ENCODE measurements around the gene EPB41L4A.
"Not testable (repeated sequence)": the region's sequence is repeated elsewhere in the genome, so short reads cannot be mapped to it uniquely, and the experiment has no call there.

EPB41L4A gene

DNA sequence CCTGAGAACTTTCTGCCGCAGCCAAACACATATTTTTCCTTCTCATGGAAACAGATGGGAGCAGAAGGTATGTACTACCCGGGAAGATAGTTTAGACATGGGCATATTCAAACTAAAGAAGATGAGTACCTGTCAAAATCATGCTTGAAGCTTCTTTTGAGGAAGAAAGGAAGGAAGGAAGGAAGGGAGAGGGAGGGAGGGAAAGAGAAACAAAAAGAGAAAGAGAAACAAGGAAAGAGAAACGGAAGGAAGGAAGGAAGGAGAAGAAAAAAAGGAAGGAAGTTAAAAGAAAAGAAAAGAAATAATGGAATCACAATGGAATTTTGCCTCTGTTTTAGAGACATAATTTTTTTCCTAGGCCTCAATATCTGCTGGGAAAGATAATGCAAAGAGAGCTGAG, 34.6 kb downstream of the EPB41L4A start:
- H3K4me3 Mint-ChIP-seq: no peak overlapping the region
- no peak overlapping the region for H3K27ac Mint-ChIP-seq
- no peaks in the 10 kb centered on the region for H3K36me3 Mint-ChIP-seq
- H3K27me3 Mint-ChIP-seq: peaks cover 2% of the 10 kb centered on the region
- ATAC-seq: no peak
- H3K4me1 Mint-ChIP-seq: no peaks in the 10 kb centered on the region
- no peaks in the 10 kb centered on the region for H3K9me3 Mint-ChIP-seq

DNA sequence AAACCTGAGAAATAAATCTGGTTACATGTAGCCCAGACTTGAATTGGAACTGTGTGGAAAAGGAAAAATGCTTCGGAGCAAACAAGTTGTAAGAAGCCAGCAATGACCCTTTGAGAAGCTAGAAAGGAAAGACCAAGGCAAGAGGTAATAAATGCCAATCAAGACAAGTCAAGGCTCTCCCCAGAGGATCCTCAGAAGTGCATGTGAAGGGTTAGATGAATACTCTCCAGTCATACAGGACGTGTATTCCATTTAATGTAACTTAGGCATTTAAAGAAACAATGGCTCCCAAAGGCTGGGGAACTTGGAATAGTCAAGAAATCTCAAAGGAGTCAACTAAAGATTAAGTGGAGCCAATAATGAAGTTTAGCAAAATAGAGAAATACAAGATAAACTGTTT, 36.2 kb downstream of the EPB41L4A start:
- ATAC-seq: no peak
- H3K9me3 Mint-ChIP-seq: no peaks in the 10 kb centered on the region
- H3K27ac Mint-ChIP-seq: no peak overlapping the region
- no peaks in the 10 kb centered on the region for H3K4me1 Mint-ChIP-seq
- H3K4me3 Mint-ChIP-seq: no peak overlapping the region
- H3K36me3 Mint-ChIP-seq: no peaks in the 10 kb centered on the region
- H3K27me3 Mint-ChIP-seq: peaks cover 17% of the 10 kb centered on the region

DNA sequence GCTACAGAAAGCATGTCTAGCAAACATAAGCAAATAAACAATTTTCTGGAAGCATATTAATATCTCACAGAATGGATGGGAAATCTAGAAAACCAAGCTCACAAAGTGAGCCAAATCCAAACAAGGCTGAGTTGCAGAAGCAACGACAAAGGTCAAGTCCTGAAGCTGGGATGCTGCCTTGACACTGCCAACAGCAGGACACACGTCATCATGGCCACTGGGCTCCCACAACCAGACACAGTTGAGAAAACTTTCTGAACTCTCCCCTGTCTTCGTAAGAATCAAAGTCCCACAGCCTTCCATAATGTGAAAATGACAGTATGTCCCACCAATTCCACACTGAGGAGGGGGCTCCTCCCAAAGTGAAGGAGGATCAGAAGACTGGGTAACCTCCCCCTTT, 37.6 kb downstream of the EPB41L4A start:
- Mint-ChIP-seq H3K27me3 (peaks cover 22% of the 10 kb centered on the region), H3K4me3 (no peak overlapping the region), H3K36me3 (no peaks in the 10 kb centered on the region), H3K9me3 (no peaks in the 10 kb centered on the region), H3K4me1 (no peaks in the 10 kb centered on the region), H3K27ac (no peak overlapping the region)
- ATAC-seq: no peak

DNA sequence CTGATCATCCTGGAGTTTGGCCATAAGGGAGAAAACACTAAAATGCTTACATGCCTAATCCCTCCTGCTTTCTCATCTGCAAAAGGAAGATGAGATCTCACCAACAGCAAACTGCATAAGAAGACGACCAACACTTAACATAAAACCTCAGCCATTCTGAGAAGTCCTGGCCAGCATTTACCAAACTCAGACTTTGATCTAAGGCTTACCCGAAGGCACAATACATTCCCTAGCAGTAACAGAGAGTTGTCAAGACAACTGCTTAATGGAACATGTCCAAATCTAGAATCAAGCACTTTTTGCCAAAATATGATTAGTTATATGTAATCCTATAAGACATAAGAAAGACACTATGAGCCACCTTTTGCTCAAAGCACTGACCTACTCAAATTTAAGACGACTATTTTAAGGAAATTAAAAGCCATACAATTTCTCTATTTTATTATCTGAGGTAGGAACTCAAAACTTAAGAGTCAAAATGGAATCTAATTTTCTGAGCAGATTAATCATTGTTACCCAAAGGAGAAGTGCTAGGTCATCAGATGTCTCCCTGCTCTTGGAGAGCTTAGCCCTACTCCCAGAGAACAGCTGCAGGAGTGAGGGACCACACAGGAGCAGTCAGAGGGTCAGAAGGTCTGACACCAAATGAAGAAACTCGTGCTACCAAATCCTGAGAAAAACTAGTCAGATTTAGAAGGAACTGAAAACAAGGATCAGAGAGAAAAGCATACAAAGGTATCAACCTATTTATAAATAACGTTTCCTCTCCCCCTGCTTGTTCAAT, 39.3 kb downstream of the EPB41L4A start:
- H3K36me3 Mint-ChIP-seq: no peaks in the 10 kb centered on the region
- ATAC-seq: no peak
- no peak overlapping the region for H3K4me3 Mint-ChIP-seq
- no peaks in the 10 kb centered on the region for H3K4me1 Mint-ChIP-seq
- H3K27me3 Mint-ChIP-seq: peaks cover 39% of the 10 kb centered on the region
- no peak overlapping the region for H3K27ac Mint-ChIP-seq
- no peaks in the 10 kb centered on the region for H3K9me3 Mint-ChIP-seq

DNA sequence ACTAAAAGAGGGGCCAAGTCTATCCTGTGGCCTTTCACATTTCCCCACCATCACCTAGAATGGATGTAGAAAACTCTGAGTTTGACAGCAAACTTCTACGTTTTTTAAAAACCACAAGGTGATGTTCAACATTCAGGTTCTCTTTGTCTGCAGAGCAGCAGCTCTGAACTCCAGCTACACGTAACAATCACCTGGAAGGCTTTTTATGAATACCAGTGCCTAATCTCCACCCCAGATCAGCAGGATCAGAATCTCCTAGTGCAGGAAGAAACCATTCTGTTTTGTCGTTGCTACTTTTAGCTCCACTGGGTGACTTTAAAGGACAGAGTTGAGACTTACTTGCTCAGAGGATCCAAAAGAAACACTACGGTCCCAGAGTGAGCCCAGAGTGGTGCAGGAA, 44.3 kb downstream of the EPB41L4A start:
- Mint-ChIP-seq H3K4me1 (no peaks in the 10 kb centered on the region), H3K36me3 (no peaks in the 10 kb centered on the region), H3K4me3 (no peak overlapping the region), H3K9me3 (no peaks in the 10 kb centered on the region), H3K27me3 (peaks cover 58% of the 10 kb centered on the region), H3K27ac (no peak overlapping the region)
- no peak for ATAC-seq

DNA sequence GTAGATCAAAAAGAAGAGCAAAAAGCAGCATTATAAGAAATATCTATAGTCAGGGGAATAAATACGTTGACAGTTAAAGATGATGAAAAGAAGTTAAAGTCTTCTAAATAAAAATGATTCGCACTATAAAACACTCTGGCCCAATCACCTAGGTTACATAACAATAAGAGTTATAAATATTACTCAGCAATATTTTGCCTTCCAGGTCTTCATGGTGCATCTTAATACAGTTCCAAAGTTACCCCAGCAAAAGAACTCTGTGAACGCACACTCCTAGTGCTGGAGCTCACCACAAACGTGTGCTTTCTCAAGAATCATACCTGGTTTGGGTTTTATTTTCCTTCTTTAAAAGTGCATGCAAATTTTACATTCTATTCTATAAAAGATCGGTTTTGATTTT, 44.7 kb downstream of the EPB41L4A start:
- no peak for ATAC-seq
- Mint-ChIP-seq H3K27me3 (peaks cover 55% of the 10 kb centered on the region), H3K4me1 (no peaks in the 10 kb centered on the region), H3K4me3 (no peak overlapping the region), H3K27ac (no peak overlapping the region), H3K36me3 (no peaks in the 10 kb centered on the region), H3K9me3 (no peaks in the 10 kb centered on the region)

DNA sequence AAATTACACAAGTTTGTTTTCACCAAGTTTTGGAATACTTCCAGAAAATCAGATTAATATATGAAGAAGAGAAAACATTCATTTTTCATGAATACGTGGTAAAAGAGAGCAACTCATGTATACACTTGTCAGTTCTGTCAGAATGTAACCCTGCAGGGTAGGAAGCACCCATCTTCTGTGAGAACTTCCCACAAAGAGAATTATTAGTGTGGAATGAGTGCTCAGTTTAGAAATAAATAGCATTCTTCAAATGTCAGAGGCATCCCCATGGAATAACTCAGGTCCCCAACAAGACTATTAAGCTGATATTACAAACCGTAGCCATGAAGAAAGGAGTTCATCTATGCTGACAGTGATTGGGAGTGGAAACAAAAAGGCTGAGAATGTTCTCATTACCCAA, 45.2 kb downstream of the EPB41L4A start:
- no peak for ATAC-seq

DNA sequence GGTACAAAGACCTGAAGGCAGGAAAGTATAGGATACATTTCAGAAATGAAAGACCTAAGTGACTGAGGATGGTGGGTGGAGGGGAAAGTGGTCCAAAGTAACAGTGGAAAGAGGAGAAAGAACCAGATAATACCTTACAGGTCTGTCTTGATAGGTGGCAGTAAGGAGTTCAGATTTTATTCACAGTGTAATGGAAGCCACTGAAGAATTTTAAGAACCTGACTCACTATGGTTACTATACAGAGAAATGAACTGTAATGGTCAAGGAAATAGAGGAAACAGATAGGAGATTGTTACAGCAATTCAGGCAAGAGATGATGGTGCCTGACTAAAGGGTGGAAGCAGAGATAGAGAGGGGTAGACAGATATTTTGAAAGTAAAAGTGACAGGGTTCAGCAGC, 46.5 kb downstream of the EPB41L4A start:
- ATAC-seq: no peak

More for the DNA sequence above, 45.2 kb downstream of the EPB41L4A start:
- peaks cover 51% of the 10 kb centered on the region for H3K27me3 Mint-ChIP-seq
- H3K9me3 Mint-ChIP-seq: no peaks in the 10 kb centered on the region
- no peaks in the 10 kb centered on the region for H3K4me1 Mint-ChIP-seq
- no peak overlapping the region for H3K27ac Mint-ChIP-seq
- H3K36me3 Mint-ChIP-seq: no peaks in the 10 kb centered on the region
- no peak overlapping the region for H3K4me3 Mint-ChIP-seq

DNA sequence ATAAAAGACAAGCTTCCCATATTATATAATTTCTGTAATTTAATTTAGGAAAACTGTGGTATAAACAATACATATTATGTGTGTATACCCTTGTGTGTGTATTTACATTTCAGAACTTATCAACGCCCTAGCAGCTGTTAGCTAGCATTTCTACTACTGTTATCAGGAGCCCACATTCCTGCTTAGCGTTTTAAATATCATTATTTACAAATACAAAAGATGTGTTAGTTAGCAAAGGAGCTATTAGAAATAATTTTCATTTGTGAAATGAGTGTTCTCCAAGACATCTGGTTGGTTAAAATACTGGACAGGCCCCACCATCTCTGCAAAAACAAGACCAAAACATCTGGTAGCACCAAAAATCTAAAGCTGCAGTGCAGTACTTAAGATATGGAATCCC, 48.0 kb downstream of the EPB41L4A start:
- Mint-ChIP-seq H3K27me3 (peaks cover 32% of the 10 kb centered on the region), H3K27ac (no peak overlapping the region), H3K4me3 (no peak overlapping the region), H3K9me3 (no peaks in the 10 kb centered on the region), H3K4me1 (no peaks in the 10 kb centered on the region), H3K36me3 (no peaks in the 10 kb centered on the region)
- ATAC-seq: no peak

More for the DNA sequence above, 46.5 kb downstream of the EPB41L4A start:
- H3K4me3 Mint-ChIP-seq: no peak overlapping the region
- no peaks in the 10 kb centered on the region for H3K4me1 Mint-ChIP-seq
- peaks cover 37% of the 10 kb centered on the region for H3K27me3 Mint-ChIP-seq
- no peaks in the 10 kb centered on the region for H3K9me3 Mint-ChIP-seq
- H3K27ac Mint-ChIP-seq: no peak overlapping the region
- no peaks in the 10 kb centered on the region for H3K36me3 Mint-ChIP-seq

DNA sequence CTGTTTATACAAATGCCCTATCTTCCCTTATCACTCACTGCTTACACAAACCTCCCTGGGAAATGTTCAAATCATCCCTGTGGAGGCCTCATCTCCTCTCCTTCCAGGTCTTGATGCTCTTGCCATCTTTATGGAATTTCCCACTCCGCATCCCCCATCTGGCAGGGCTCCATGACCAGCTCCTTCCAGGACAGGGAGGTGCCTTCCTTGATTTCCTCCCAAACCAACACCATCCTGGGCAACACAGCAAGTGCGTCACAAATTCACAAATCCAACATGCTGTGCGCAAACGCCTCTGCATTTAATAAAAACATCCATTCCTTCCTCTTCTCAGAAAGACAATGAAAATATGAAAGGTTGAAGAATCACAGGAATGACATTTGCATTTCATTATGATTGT, 51.7 kb downstream of the EPB41L4A start:
- no peak overlapping the region for H3K27ac Mint-ChIP-seq
- H3K9me3 Mint-ChIP-seq: no peaks in the 10 kb centered on the region
- ATAC-seq: no peak
- no peaks in the 10 kb centered on the region for H3K27me3 Mint-ChIP-seq
- no peaks in the 10 kb centered on the region for H3K4me1 Mint-ChIP-seq
- no peaks in the 10 kb centered on the region for H3K36me3 Mint-ChIP-seq
- no peak overlapping the region for H3K4me3 Mint-ChIP-seq

DNA sequence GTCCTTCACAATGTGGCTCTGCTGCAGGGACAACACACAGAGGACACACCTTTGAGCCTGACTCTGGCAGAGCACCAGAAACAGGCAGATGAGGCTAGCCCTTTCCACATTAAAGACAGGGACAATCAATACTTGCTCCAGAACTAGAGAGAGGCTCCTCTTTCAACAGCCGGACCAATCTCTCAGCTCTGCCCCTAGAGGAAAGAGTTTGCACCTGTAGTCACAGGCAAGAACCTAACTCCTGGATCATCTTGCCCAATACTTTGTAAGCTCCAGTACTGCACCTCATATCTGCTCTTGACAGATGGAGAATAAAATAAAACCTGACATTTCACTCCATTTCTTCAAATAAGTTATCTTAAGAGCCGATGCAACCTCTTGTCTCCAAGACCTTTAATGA, 52.1 kb downstream of the EPB41L4A start:
- no peaks in the 10 kb centered on the region for H3K36me3 Mint-ChIP-seq
- no peak overlapping the region for H3K4me3 Mint-ChIP-seq
- H3K27ac Mint-ChIP-seq: no peak overlapping the region
- no peaks in the 10 kb centered on the region for H3K27me3 Mint-ChIP-seq
- ATAC-seq: peak; percentile 43
- no peaks in the 10 kb centered on the region for H3K4me1 Mint-ChIP-seq
- H3K9me3 Mint-ChIP-seq: no peaks in the 10 kb centered on the region

DNA sequence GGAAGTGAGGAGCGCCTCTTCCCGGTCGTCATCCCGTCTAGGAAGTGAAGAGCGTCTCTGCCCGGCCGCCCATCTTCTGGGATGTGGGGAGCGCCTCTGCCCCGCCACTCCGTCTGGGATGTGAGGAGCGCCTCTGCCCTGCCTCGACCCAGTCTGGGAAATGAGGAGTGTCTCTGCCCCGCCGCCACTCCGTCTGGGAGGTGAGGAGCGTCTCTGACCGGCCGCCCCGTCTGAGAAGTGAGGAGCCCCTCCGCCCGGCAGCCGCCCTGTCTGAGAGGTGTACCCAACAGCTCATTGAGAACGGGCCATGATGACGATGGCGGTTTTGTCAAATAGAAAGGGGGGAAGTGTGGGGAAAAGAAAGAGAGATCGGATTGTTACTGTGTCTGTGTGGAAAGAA, 58.3 kb downstream of the EPB41L4A start:
- not testable (repeated sequence) for H3K27me3 Mint-ChIP-seq, H3K36me3 Mint-ChIP-seq, H3K4me3 Mint-ChIP-seq, ATAC-seq, H3K27ac Mint-ChIP-seq, H3K4me1 Mint-ChIP-seq, H3K9me3 Mint-ChIP-seq

DNA sequence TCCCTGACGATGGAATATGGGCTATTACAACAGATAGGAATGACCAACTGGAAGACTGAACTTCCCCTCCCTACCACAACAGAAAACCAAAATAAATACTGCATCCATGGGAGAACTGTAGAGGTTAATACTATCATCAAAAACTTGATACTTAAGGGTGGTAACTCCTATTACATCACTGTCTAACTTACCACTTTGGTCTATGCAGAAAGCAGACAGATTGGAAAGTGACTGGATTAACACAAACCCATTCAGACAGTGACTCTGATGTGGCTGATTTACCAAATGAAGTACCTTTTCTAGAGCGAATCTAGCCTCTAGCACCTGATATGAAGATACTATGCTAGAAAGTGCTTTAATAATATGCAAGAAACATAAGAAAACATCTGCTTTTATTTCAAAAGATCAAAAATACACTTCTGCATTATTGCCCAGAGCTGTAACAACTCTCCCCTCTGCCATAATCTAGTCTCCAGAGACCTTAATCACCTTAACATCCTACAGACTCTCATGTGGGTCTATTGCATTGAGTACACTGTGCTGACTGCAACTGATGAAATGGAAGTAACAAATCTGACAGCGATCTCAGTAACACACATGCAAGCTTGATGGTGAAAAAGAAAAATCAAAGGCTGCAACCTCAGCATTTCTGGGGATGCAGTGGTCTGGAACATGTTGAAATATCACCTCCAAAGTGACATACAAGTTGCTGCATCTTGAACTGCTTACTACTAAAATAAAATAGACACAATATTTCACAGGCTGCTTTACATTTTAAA, 62.7 kb downstream of the EPB41L4A start:
- no peak for ATAC-seq
- Mint-ChIP-seq H3K9me3 (no peaks in the 10 kb centered on the region), H3K36me3 (no peaks in the 10 kb centered on the region), H3K27me3 (no peaks in the 10 kb centered on the region), H3K4me3 (no peak overlapping the region), H3K4me1 (no peaks in the 10 kb centered on the region), H3K27ac (no peak overlapping the region)

DNA sequence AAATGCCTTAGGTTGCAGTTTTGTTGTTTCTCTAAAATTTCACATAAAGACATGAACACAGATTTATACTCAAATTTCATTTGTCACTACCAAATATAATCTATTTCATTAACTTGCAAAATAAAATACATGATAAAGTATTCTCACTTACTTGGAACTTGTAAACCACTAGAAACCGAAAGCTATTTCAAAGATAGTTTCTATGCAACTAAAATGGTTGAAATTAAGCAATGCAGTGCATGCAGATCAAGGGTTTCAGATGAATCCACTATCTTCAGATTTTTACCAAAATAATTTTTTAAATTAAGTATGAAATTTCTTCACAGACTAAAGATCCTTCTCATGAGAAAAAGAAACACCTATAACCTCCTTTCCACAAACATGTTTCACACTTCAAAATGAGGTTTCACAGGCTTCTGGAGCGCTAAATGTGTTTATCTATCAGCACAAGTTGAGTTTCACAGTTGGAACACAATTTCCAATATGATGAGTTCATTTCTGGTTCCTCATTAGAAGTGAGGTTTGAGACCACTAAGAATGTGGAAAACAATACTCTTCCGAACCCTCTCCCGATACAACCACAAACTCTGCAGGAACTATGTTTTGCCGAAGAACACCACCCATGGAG, 63.9 kb downstream of the EPB41L4A start:
- Mint-ChIP-seq H3K4me3 (no peak overlapping the region), H3K4me1 (no peaks in the 10 kb centered on the region), H3K9me3 (no peaks in the 10 kb centered on the region), H3K36me3 (no peaks in the 10 kb centered on the region), H3K27me3 (no peaks in the 10 kb centered on the region), H3K27ac (no peak overlapping the region)
- no peak for ATAC-seq

DNA sequence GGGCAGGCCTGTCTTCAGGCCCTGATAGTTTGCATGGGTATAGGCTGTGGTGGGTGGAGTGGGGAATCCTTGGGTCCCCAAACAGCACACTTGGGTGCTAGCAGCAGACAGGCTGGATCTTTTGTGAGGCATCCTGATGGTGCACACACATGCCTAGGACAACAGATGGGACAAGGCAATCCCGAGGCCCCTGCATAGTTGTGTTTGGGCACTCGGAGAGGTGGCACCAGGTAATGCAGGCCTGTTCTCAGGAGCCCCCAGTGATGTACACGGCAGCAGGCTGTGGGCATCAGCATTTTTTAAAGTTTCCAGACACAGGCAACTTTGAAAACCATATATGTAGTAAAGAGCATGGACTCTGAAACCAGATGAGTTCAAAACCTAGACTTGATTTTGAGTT, 65.4 kb downstream of the EPB41L4A start:
- Mint-ChIP-seq H3K27me3 (no peaks in the 10 kb centered on the region), H3K9me3 (no peaks in the 10 kb centered on the region), H3K36me3 (no peaks in the 10 kb centered on the region), H3K4me3 (no peak overlapping the region), H3K4me1 (no peaks in the 10 kb centered on the region), H3K27ac (no peak overlapping the region)
- ATAC-seq: no peak

DNA sequence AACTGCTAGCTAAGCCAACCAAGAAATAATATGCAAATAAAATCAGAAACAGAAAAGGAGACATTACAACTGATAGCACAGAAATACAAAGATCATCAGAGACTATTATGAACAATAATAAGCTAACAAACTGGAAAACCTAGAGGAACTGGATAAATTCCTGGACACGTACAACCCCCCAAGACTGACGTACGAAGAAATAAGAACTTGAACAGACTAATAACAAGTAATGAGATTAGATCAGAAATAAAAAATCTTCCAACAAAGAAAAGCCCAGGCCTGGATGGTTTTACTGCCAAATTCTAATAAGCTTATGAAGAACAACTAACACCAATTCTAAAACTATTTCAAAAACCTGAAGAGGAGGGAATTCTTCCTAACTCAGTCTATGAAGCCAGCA, 67.9 kb downstream of the EPB41L4A start:
- no peaks in the 10 kb centered on the region for H3K27me3 Mint-ChIP-seq
- H3K27ac Mint-ChIP-seq: no peak overlapping the region
- no peak for ATAC-seq
- no peaks in the 10 kb centered on the region for H3K9me3 Mint-ChIP-seq
- H3K4me3 Mint-ChIP-seq: no peak overlapping the region
- no peaks in the 10 kb centered on the region for H3K36me3 Mint-ChIP-seq
- no peaks in the 10 kb centered on the region for H3K4me1 Mint-ChIP-seq
